Inflammatory macrophage treated with lipopolysaccharide for 1 hour (primary cell): ENCODE results near the gene RORB.

ENCODE experiments used
- DNase-seq, 2 donors: peaks; one replicate each; pipeline ENCODE4 v3.0.0-alpha.2; 2020 to 2022

RORB gene

GRCh38 chr9:74496819-74497747 lies at the start of gene RORB:
TSS of gene RORB (plus strand) at chr9:74497335. CDS start at chr9:74497977, 642 bp downstream.
- no peak for DNase-seq

- DNase-seq: no peak
These were observed 49.5 kb upstream of the RORB start for GRCh38 chr9:74447451-74448193.

GRCh38 chr9:74449060-74449459 lies 48.1 kb upstream of the RORB start:
- no peak for DNase-seq

- DNase-seq: no peak
These were observed 38.3 kb upstream of the RORB start for GRCh38 chr9:74458832-74459231.

- DNase-seq: peak; percentile 6 to 21
These were observed 33.3 kb upstream of the RORB start for GRCh38 chr9:74463825-74464224.

- DNase-seq: no peak
These were observed 18.5 kb upstream of the RORB start for GRCh38 chr9:74478606-74479005.

GRCh38 chr9:74479711-74480110 lies 17.4 kb upstream of the RORB start:
- no peak for DNase-seq

- no peak for DNase-seq
These were observed 9.7 kb upstream of the RORB start for GRCh38 chr9:74487395-74487794.

GRCh38 chr9:74493512-74493911 lies 3.6 kb upstream of the RORB start:
- DNase-seq: no peak

- DNase-seq: no peak
These were observed 2.6 kb upstream of the RORB start for GRCh38 chr9:74494490-74494889.

- no peak for DNase-seq
These were observed 729 bp upstream of the RORB start for GRCh38 chr9:74496406-74496805.

GRCh38 chr9:74497748-74498620 lies 849 bp downstream of the RORB start:
- DNase-seq: no peak

GRCh38 chr9:74498621-74499095 lies 1.5 kb downstream of the RORB start:
- no peak for DNase-seq

- no peak for DNase-seq
These were observed 2.0 kb downstream of the RORB start for GRCh38 chr9:74499111-74499601.

- DNase-seq: no peak
These were observed 2.8 kb downstream of the RORB start for GRCh38 chr9:74499770-74500583.

GRCh38 chr9:74500584-74500924 lies 3.4 kb downstream of the RORB start:
- DNase-seq: no peak

- no peak for DNase-seq
These were observed 4.4 kb downstream of the RORB start for GRCh38 chr9:74501570-74501969.

- no peak for DNase-seq
These were observed 6.1 kb downstream of the RORB start for GRCh38 chr9:74503219-74503618.

- no peak for DNase-seq
These were observed 6.5 kb downstream of the RORB start for GRCh38 chr9:74503666-74504065.

- DNase-seq: no peak
These were observed 14.2 kb downstream of the RORB start for GRCh38 chr9:74511333-74511732.

- DNase-seq: no peak
These were observed 15.3 kb downstream of the RORB start for GRCh38 chr9:74512416-74512815.

GRCh38 chr9:74513221-74513620 lies 16.1 kb downstream of the RORB start:
- no peak for DNase-seq
